ENCODE measurements around the gene GNAS. TPM values are rescaled to one million over a fixed set of nuclear protein-coding genes. Genes with fewer than 3 reads are reported as not detected.

GNAS gene
- total RNA-seq, 4 donors from 2014 or later: 484 to 621 (median 524) TPM

DNA sequence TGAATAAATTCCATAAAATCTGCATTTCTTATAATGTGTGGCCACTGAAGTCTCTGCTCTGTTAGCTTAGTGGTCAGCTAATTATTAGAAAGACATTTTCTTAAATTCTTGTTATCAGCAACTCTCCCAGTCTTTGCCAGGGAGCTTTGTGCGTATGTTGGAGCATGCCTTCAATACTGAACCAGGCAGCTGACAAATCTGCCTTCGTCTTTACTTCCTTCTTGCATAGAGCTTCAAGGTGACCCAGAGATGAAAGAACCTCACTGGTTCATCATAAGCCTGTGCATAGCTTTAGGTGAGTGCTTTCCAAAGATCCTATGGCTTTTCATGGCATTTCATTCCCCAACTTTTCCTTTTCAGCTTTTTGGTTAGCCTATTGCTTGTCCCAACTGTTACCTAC lies 85.6 kb downstream of the GNAS start:
- Histone ChIP-seq H3K36me3 (no peaks in the 10 kb centered on the region), H3K27me3 (no peaks in the 10 kb centered on the region), H3K9me3 (peaks cover 0 to 9% (median 5%) of the 10 kb centered on the region in 4 donors), H3K4me3 (no peak overlapping the region), H3K27ac (no peak overlapping the region), H3K4me1 (no peaks in the 10 kb centered on the region)
- no peak for TF ChIP-seq CTCF (IDR thresholded peaks at IDR 0.05)
- TF ChIP-seq EP300 (IDR thresholded peaks at IDR 0.05): no peak
- TF ChIP-seq POLR2A (IDR thresholded peaks at IDR 0.05): no peak
- 77 to 84% methylated on average over 2 of the region's 2 CpGs for WGBS, 2 donors
- no peak for DNase-seq (ENCODE audit: low spot score in 2 of 2)

- H3K9me3 ChIP-seq: peaks cover 0 to 9% (median 5%) of the 10 kb centered on the region in 4 donors
- no peak for TF ChIP-seq POLR2A (IDR thresholded peaks at IDR 0.05)
- TF ChIP-seq CTCF (IDR thresholded peaks at IDR 0.05): no peak
- no peak for TF ChIP-seq EP300 (IDR thresholded peaks at IDR 0.05)
- no peak overlapping the region for H3K27ac ChIP-seq
- WGBS, 2 donors: 87 to 88% methylated on average over 1 of the region's 1 CpG
- no peaks in the 10 kb centered on the region for H3K36me3 ChIP-seq
- no peak overlapping the region for H3K4me3 ChIP-seq
- H3K4me1 ChIP-seq: no peaks in the 10 kb centered on the region
- no peak for DNase-seq (ENCODE audit: low spot score in 2 of 2)
- H3K27me3 ChIP-seq: no peaks in the 10 kb centered on the region
These were observed 86.0 kb downstream of the GNAS start for GRCh38 chr20:58938541-58938940.

DNA sequence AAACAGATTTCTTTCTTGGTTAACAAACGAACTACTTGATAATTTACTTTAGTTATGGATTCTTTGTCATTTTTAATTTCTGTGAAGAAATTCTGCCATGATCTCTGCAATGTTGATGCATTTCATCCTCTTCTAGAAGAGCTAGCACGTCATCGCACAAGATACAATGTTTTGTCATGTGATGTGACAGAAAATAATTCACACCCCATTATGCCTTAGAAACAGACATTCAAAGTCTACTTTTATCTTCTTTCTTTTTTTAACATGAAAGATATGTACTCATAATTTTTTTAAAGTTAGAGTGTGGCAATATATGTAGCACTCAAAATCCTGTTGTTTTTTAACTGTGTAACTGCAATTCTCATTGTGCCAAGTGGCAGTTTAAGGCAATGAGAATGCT lies 89.0 kb downstream of the GNAS start:
- no peak for TF ChIP-seq POLR2A (IDR thresholded peaks at IDR 0.05)
- no peak for TF ChIP-seq EP300 (IDR thresholded peaks at IDR 0.05)
- no peak for TF ChIP-seq CTCF (IDR thresholded peaks at IDR 0.05)
- Histone ChIP-seq H3K36me3 (no peaks in the 10 kb centered on the region), H3K4me1 (no peaks in the 10 kb centered on the region), H3K4me3 (no peak overlapping the region), H3K27ac (no peak overlapping the region), H3K27me3 (no peaks in the 10 kb centered on the region), H3K9me3 (peaks cover 0 to 4% (median 2%) of the 10 kb centered on the region in 4 donors)
- no peak for DNase-seq (ENCODE audit: low spot score in 2 of 2)
- WGBS, 2 donors: 64 to 72% methylated on average over 3 of the region's 3 CpGs

DNA sequence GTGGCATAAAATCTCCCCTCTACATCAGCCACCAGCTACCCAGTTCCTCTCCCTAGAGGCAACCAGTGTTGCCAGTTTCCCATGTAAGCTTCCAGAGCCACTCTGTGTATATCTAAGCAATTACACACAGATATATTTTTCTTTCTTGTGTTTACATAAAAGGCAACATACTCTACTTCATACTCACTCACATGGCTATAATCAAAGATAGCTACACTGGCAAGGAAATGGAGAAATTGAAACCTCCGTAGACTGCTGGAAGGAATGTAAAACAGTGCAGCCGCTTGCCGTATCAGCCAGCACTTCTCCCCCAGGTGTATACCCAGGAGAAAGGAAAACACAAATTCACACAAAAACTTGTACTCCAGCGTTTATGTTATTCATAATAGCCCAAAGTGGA lies 90.0 kb downstream of the GNAS start:
- no peak for TF ChIP-seq POLR2A (IDR thresholded peaks at IDR 0.05)
- TF ChIP-seq EP300 (IDR thresholded peaks at IDR 0.05): no peak
- no peak for TF ChIP-seq CTCF (IDR thresholded peaks at IDR 0.05)
- H3K4me1 ChIP-seq: no peaks in the 10 kb centered on the region
- WGBS, 2 donors: 59 to 64% methylated on average over 4 of the region's 4 CpGs

DNA sequence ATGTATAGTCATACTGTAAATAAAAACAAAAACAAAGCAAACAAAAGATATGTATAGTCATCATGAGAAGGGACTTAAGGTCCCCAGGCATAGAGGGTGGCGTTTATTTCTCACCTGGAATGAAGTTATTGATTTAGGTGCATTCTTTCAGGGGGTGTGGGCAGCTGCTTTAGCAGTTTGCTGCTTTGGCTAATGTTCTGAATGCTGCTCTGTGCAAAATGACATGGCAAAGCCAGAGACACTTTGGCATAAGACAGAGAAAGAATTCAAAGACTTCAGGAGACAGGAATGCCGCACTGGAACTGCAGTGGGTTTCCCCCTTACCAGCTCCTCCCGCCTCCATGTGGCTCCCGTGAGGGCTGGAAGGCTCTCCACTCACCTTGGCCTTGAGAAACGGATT lies 92.1 kb downstream of the GNAS start:
- WGBS, 2 donors: 56 to 88% methylated on average over 5 of the region's 5 CpGs
- Histone ChIP-seq H3K27ac (no peak overlapping the region), H3K4me1 (no peaks in the 10 kb centered on the region), H3K27me3 (no peaks in the 10 kb centered on the region), H3K36me3 (no peaks in the 10 kb centered on the region), H3K9me3 (no peaks in the 10 kb centered on the region), H3K4me3 (no peak overlapping the region)
- no peak for DNase-seq (ENCODE audit: low spot score in 2 of 2)
- TF ChIP-seq EP300 (IDR thresholded peaks at IDR 0.05) (no peak), POLR2A (IDR thresholded peaks at IDR 0.05) (no peak), CTCF (IDR thresholded peaks at IDR 0.05) (no peak)

More for the DNA sequence above, 90.0 kb downstream of the GNAS start:
- Histone ChIP-seq H3K9me3 (no peaks in the 10 kb centered on the region), H3K27me3 (no peaks in the 10 kb centered on the region), H3K36me3 (no peaks in the 10 kb centered on the region), H3K27ac (no peak overlapping the region), H3K4me3 (no peak overlapping the region)
- DNase-seq (ENCODE audit: low spot score in 2 of 2): no peak
